Hematopoietic multipotent progenitor cell treated with erythropoietin and hydrocortisone succinate and interleukin-3 and kit ligand, for 6 days (in vitro differentiated cells): Measurements from ENCODE around the gene NUAK1.

Experiments used
- DNase-seq: peaks from one replicate; pipeline ENCODE4 v3.0.0-alpha.2; 2015

NUAK1 gene

DNA sequence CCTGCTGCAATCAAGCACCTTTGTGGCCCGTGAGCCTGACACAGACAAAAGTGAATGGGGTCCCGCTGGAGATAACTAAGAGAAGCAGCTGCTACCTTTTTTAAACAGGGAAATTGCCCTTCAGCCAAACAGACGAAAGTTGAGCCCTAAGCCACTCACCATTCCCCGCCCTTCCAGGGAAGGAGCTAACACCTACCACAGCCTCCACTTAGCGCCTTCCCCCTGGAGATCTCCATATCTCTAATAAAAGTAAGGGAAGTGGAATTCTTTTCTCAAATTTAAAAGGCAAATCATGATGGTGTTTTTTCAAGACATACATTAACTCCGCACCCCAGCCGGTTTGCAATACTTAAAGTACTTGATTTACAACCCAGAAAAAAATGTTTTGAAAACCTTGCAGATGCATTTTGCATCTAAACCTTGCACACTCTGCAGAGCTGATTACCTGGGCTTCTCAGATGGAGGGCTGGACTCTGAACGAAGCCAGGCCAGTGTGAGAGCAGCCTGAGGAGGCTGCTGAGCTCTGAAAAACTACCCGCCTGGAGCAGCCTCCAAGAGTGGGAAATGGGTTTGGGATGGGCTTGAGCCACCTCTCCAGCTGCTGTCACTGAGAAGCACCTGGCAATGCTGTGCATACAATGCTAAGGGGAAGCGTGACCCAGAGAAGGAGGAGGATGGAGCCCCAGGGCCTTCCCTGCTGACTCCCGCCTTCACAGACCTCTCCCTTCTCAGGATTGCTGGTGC, 10.0 kb downstream of the NUAK1 start:
- DNase-seq: no peak

DNA sequence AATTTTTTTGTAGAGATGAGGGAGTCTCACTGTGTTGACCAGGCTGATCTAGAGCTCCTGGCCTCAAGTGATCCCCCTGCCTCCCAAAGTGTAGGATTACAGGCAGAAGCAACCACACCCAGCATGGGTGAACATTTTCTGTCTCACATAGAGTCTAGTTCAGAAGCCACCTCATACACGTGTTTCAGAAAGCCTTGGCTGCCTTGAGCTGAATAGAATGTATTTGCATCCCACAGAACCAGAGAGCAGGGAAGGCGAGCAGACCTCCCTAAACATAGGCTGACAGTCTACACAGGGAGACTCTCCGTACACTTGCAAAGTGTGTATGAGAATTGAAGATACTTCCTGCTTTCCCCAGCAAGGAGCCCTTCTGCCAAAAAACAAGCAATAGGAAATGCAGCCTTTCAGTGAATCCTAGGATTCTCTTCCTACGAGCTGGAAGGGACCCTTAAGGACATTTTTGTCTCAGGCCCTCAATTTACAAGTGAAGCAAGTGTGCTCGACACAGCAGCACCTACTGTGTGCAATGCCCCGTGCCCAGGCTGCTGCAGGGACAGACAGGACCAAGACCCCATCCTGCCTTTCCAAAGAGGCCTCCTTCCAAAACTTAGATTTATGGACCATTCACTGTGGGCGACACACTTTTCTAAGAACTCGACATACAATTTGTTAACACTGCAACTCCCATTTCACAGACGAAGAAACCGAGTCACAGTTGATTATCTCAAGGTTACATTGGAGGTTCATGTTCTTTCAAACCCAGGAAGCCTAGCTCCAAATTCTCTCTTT, 11.2 kb downstream of the NUAK1 start:
- no peak for DNase-seq

GRCh38 chr12:106126441-106127337, 12.1 kb downstream of the NUAK1 start:
- no peak for DNase-seq

GRCh38 chr12:106125351-106126095, 13.2 kb downstream of the NUAK1 start:
- no peak for DNase-seq

- DNase-seq: no peak
These were observed 15.1 kb downstream of the NUAK1 start for GRCh38 chr12:106123551-106124081.

DNA sequence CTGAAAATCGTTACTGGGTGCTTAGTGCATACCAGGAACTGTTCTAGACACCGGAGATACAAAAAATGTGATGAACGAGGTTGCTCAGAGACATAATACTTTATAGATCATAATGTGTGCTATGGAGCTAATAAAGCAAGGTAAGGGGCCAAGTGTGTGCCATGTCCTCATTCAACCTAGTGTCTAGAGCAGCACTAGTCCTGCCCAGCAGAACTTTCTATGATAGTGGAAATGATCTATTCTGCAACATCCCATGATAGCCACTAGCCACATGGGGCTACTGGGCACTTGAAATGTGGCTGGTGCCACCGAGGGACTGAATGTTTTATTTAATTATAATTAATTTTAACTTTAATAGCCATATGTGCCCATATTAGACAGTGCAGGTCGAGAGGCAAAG, 15.6 kb downstream of the NUAK1 start:
- DNase-seq: no peak

GRCh38 chr12:106122004-106122403, 16.8 kb downstream of the NUAK1 start:
- DNase-seq: no peak

DNA sequence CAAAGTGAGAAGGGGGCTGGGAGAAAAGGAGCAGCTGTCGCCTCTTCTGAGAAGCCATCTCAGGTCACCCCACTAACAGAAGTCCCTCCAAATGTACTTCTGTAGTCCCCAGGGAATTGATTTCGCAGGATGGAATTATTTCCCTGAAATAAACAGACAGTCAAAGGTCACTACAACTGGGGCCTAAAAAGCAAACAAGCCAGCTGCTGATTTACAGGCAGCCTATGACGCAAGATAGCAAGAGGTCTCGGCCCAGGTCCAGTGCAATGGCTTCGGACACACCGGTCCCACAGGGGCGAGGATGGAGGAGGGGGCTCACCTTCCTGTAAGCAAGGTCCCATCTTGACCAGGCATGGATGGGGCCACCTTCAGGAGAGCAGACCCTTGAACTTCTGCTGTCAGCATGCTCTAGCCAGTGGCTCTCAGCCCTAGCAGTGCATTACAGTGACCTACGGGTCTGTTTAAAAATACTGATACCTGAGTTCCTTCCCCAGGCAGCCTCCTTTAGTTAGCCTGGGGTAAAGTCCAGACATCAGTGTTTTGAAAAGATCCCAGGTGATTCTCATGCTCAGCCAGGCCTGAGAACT, 18.1 kb downstream of the NUAK1 start:
- DNase-seq: no peak

GRCh38 chr12:106119301-106119700, 19.5 kb downstream of the NUAK1 start:
- DNase-seq: no peak

DNA sequence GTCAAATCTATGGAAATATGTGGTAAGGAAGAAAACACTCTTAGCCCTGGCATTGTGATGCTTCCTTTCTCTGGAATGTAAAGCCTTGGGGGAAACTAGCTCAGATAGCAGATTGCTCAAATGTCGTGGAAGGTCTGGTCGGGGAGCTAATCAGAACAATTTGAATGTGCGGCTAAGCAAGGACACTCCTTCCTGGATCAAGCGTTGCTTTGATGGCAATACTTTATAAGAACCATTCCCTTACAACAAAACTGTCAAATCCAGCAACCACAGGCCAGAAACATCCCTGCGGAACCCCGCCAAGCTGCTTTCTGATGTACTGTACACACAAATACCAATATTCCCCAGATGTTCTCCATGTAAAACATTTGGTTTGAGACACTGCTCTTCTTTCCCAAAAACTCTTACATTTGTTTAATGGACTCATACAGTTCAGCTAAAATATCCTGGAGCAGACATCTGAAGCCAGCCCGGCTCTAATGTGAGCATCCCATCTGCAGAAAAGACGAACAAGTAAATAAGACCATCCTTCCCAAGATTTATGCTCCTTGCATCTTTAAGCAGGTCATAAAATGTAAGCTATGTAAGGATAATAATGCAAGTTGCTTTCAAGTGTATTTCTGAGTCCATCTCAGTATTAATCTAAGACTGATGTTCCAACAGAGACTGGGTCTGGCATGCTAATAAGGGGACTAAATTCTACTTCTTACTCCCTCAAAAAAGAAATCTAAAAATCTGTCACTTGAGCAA, 20.2 kb downstream of the NUAK1 start:
- no peak for DNase-seq

DNA sequence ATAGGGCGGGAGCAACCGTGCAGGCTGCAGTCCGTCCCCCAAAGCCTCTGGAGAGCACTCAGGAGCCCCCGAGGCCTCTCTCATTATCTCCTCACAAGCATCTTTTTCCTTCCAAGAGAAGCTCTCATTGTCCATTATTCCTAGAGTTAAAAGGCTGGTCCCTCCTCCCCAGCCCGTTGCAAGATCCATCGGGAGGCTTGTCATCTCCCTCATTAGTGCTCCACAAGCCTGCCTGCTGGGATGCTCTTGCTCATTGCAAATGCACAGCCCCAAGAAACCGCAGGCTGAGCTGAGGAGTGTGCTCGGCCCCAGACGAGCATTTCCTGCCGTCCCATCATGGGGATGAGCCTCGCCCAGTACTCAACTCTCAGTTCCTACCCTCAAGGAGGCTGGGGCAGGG, 23.3 kb downstream of the NUAK1 start:
- DNase-seq: no peak

GRCh38 chr12:106114447-106115068, 24.2 kb downstream of the NUAK1 start:
- no peak for DNase-seq

DNA sequence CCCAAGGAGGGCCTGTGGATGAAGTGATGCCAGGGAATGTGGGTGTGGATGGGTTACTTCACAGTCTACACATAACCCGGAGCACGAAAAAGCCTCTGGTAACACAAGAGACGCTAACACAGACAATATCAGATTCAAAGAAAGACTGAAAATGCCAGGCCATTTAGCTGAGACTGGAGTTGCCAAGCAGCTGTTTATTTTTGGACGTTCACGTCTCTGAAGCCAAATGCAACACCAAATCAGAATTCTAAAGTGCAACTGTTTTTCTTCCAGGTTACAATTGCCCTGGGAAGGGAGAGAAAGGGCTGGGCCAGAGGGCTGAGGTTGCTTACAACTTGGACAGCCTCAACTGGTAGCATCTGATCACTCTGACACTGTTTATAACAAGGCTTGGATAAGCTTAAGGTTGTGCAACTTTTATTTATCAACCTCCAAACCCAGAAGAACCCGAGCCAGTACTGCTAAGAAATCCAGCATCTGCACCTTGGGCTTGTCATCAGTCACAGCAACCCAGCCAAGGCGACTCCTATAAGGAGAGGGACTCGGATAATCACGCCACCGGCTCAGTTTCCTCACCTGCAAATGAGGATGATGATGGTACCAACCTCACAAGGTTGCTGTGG, 24.8 kb downstream of the NUAK1 start:
- no peak for DNase-seq

DNA sequence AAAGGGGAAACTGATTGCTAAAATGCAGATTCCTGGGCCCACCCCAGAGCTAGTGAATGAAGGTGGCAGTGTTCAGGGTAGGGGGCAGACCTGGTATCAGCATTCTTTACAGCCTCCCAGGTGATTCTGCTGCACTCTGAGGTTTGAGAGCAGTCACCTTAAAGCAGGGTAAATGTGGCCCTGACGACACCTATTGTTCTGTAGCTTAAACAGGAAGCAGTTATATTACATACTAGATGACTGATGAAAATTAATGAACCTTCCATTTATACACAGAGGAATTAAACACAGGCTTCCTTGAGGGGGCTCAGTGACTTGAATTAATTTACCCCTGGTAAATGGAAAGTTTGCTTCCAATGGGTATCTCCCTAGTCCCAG, 25.3 kb downstream of the NUAK1 start:
- DNase-seq: no peak

GRCh38 chr12:106113042-106113441, 25.7 kb downstream of the NUAK1 start:
- DNase-seq: no peak

DNA sequence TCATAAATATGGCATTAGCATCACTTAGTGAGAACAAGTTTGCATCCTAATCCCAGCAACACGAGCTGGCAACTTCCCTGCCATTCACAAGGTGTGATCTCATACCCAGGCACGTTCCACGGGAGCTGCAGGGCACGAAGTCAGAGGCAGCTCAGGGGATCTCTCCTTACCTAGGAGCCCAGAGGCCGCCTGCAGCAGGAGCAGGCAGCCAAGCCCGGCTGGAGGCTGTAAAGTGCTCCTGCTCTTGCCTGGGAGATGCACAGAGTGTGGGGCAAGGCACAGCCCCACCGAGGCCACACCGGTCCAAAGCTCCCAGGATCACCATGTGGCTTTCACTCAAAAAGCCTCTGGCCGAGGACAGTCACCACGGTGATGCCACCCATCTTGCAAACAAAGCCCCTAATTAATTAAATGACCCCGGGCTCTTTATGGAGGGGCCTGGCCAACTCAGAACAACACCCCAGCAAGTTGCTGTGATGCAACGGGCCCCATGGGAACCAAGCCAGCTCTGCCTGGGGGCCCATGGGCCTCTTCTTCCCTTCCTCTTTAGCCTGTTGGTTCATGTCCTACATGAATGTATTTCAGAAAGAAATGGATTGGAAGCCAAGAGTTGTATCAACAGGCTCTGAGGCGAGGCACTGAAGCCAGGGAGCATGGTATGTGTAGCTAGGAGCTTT, 26.5 kb downstream of the NUAK1 start:
- DNase-seq: no peak

GRCh38 chr12:106110626-106111300, 28.0 kb downstream of the NUAK1 start:
- no peak for DNase-seq

GRCh38 chr12:106109168-106109910, 29.4 kb downstream of the NUAK1 start:
- no peak for DNase-seq
